GM10266 (cell line): ENCODE measurements around the gene LAMP1.
"Not testable (repeated sequence)": the region's sequence is repeated elsewhere in the genome, so short reads cannot be mapped to it uniquely, and the experiment has no call there.

Experiments
- DNase-seq: peaks from one replicate; pipeline ENCODE4 v3.0.0; 2012; ENCODE audit errors: extremely low spot score
- TF ChIP-seq, protein P1 (sequence below): IDR thresholded peaks from 2 replicates; pipeline ENCODE4 v1.5.1; 2012; ENCODE audit warnings: mild to moderate bottlenecking, low read depth; ENCODE audit not compliant: control insufficient read depth, insufficient read depth; ENCODE audit errors: missing control alignments

The LAMP1 gene

GRCh38 chr13:113367020-113367560, 70.1 kb downstream of the LAMP1 start:
- TF ChIP-seq, protein P1, sequence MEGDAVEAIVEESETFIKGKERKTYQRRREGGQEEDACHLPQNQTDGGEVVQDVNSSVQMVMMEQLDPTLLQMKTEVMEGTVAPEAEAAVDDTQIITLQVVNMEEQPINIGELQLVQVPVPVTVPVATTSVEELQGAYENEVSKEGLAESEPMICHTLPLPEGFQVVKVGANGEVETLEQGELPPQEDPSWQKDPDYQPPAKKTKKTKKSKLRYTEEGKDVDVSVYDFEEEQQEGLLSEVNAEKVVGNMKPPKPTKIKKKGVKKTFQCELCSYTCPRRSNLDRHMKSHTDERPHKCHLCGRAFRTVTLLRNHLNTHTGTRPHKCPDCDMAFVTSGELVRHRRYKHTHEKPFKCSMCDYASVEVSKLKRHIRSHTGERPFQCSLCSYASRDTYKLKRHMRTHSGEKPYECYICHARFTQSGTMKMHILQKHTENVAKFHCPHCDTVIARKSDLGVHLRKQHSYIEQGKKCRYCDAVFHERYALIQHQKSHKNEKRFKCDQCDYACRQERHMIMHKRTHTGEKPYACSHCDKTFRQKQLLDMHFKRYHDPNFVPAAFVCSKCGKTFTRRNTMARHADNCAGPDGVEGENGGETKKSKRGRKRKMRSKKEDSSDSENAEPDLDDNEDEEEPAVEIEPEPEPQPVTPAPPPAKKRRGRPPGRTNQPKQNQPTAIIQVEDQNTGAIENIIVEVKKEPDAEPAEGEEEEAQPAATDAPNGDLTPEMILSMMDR, result no peak
- DNase-seq, result no peak

DNA sequence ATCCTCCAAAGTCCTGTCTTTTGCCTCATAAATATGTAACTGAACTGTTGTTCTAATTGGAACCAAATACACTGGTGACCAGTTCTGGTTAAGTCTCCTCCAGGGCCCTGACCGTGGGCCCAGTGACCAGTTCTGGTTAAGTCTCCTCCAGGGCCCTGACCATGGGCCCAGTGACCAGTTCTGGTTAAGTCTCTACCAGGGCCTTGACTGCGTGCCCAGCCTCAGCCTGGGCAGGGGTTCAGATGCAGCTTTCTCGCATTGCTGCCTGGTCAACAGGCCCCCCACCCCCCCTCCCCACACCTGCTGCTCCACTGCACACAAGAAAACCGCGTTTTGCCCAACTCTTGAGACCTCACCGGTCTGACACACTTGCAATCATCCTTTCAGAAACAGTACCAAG, 70.7 kb downstream of the LAMP1 start:
- no peak for DNase-seq
- TF ChIP-seq, protein P1, result no peak

DNA sequence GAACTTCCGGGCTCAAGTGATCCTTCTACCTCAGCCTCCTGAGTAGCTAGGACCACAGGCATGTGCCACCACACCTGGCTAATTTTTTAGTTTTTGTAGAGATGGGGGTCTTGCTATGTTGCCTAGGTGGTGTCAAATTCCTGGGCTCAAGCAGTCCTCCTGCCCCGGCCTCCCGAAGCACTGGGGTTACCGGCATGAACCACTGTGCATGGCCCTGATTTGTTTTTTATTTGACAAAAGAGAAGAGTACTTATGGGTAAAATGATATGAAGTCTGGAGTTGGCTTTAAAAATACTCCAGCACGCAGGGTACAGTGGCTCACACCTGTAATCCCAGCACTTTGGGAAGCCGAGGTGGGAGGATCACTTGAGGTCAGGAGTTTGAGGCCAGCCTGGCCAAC, 71.3 kb downstream of the LAMP1 start:
- DNase-seq, result not testable (repeated sequence)

- no peak for DNase-seq
- TF ChIP-seq, protein P1, result no peak
Measured at GRCh38 chr13:113369189-113369588, 72.2 kb downstream of the LAMP1 start.

- TF ChIP-seq, protein P1, result no peak
- DNase-seq, result no peak
Measured at GRCh38 chr13:113369881-113370280, 72.8 kb downstream of the LAMP1 start.

DNA sequence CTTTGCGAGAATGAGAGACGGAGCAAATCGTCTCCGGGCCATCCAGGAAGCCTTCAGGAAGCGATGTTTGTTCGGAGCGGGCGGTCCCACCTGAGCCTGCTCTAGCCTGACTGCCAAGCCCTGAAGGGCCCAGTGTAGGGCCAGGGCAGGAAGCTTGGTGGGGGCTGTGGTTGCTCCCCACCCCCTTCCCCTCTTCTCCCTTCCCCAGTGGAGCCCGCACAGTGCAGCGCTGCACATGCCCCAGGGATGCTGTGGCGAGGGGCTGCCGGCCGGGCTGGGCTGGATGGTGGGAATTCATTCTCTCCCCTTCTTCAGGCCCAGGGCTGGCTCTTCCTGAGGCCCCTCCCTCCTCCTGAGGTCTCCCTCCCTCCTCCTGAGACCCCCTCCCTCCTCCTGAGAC, 74.0 kb downstream of the LAMP1 start:
- TF ChIP-seq, protein P1, result no peak
- no peak for DNase-seq

DNA sequence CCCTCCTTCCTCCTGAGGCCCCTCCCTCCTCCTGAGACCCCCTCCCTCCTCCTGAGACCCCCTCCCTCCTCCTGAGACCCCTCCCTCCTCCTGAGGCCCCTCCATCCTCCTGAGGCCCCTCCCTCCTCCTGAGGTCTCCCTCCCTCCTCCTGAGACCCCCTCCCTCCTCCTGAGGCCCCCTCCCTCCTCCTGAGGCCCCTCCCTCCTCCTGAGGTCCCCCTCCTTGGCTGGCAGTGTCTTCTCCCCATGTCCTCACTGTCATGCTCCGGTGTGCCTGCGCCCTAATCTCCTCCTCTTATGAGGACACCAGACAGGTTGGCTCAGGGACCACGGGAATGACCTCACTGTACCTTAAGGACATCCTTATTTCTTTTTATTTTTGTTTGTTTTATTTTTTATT, 74.7 kb downstream of the LAMP1 start:
- DNase-seq, result not testable (repeated sequence)
